NCI-H2171 (cell line): Measurements from ENCODE around the gene WNK2.
"Not testable (repeated sequence)": the region's sequence is repeated elsewhere in the genome, so short reads cannot be mapped to it uniquely, and the experiment has no call there.

Source experiments
- DNase-seq: peaks from one replicate; lab custom pipeline; 2025; lab: John Stamatoyannopoulos, UW

Gene WNK2

DNA sequence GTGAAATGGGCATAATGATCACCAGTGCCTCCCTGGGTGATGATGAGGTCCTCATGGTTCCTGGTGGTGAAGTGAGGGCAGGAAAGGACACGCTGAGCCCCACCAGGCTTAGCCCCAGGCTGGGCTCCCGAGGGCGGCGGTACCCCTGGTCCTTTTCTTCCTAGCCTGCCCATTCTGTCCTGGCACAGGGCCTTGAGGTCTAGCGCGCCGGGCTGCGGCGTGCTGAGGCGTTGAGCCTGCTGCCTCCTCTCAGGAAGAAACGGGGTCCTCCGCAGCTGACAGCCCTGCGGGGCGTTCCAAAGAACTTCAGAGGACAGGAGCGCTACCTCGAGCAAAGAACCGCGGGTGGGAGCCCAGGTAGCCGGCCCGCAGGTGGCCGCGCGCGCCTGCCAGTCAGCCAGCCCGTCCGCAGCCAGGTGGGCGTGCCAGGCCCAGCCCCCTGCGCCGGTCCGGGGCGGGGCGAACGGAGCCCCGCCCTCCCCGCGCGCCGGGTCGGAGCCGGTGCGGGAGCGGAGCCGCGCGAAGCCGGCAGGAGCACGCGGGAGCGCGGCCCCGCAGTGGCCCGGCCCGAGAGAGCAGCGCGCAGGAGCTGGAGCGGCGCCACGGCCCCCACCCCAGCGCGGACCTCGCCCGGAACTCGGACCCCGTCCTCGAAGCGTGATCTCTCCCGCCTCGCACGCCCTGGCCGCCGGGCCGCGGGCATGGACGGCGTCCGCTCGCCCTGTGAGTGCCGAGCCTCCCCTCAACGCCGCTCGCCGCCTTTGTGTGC, at the start of gene WNK2:
Gene WNK2, plus strand, starts transcription at position 477 of the 769 bp plus-strand sequence. CDS start 791 bp downstream, outside the sequence.
- peak; percentile 40 for DNase-seq

DNA sequence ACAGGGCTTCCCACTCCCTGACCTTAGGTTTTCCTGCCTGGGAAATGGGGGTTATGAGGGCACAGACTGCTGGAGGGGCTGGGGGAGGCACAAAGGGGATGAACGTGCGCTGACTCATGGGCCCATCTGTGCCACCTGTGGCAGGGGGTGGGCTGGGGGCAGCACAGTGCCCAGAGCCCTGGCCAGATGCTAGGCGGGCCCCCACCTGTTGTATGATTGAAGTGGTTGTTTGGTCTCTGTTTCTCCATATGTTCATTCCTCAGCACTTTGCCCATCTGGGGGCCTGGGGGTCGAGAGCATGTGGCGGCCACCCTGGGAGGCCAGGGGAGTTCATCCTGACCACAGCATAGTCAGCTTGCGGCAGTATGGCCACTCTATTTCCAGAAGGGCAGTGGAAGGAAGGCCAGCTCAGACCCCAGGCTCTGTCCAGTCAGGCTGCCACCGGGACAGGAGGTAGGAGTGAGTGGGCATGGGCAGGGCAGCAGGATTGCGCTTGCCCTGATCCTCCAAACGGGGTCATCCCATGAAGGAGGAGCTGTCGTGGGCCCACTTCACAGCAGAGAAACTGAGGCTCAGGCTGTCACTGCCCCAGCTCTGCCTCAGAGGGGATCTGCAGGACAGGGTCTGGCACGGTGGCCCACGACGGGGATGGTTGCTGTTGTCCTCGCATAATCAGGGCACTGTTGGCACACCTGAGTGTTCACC, 49.0 kb upstream of the WNK2 start:
- DNase-seq: no peak

DNA sequence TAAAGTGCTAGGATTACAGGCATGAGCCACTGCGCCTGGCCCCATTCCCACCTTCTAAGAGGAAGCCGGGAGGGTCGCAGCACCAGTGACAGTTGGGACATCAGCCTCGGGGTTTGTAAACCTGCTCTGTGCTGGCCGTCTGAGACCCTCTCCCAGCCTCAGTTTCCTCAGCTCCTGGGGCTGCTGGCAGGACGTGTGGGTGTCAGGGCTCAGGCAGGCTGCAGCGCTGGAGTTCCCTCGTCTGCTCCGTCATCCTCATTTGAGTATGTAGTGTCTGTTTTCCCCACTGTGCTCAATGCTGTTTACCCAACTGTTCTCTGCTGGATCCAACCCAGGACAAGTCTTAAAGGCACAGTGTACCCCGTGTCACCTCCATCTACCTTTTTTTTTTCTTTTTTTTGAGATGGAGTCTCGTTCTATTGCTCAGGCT, 47.9 kb upstream of the WNK2 start:
- no peak for DNase-seq

DNA sequence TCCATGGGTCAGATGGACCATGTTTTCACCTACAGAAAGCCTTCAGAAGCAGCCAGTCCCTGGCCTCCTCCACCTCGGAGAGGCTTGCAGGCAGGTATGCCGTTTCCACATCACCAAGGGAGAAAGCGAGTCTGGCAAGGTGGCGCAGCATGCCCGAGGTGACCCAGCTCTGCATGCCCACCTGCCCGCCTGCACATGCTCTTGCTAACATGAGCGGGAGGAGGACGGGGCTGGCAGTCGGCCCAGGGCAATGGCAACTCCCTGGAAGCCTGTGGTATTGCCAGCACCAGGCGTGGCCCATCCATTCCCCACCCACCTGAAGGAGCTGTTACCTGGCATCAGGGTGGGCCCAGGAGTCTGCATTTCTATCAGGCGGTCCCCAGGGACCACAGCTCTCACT, 46.6 kb upstream of the WNK2 start:
- no peak for DNase-seq

DNA sequence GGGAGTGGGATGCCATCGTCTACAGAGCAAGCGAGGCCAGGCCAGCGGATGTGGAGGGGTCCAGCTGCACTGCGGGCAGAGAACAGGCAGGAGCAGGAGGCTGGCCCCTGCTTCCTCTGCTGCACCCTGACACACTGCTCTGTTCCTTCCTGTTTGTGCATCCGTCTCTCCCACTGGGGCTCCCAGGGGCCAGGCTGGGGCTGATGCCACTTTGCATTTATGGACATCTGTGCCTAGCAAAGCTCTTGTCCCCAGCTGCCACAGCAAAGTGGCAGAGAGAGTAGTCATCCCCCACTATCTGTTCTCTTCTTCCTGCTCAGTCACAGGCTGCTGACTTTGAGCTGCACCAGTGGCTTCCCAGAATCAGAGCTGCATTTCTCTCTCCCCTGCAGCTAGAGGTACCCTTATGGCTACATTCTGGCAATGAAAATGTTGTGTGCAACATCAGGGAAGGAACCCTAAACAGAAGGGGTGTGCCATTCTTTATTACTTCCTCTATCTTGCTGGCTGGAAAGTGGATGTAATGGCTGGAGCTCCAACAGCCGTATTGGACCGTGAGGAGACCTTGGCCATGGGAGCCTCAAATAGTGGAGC, 45.7 kb upstream of the WNK2 start:
- no peak for DNase-seq

DNA sequence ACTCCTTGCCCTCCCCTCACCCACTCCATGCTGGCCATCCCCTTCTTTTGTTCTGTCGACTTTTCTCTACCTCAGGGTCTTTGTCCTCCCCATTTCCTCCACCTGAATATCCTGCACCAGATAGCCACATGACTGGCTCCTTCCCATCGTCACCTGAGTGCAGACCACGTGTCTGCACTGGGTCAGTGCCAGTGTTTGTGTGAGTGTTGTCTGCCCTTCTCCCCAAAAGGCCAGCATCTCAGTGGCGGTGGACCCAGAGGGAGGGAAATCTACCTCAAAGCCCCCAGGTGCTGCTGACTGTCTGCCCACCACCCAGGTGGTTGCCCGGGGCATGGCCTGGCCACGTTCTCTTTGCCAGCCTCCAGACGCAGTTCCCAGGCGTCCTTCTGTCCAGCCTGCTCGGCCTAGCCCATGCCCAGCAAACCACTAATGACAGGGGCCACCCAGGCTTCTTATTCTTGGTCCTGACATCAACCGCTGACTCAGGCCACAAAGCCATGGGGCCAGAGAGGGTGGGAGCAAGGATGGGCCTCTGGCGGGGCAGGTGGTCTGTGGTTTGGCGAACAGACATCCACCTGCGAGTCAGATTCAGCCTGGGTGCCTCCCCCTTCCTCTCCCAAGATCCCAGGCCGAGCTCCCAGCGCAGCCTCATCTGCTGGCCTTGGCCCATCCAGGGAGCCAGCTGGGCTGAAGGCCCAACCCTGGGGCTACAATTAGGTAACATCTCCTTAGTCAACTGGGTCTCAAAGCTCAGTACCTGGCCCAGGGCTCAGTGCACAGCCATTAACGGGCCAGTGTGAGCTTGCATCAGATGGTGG, 44.4 kb upstream of the WNK2 start:
- no peak for DNase-seq

DNA sequence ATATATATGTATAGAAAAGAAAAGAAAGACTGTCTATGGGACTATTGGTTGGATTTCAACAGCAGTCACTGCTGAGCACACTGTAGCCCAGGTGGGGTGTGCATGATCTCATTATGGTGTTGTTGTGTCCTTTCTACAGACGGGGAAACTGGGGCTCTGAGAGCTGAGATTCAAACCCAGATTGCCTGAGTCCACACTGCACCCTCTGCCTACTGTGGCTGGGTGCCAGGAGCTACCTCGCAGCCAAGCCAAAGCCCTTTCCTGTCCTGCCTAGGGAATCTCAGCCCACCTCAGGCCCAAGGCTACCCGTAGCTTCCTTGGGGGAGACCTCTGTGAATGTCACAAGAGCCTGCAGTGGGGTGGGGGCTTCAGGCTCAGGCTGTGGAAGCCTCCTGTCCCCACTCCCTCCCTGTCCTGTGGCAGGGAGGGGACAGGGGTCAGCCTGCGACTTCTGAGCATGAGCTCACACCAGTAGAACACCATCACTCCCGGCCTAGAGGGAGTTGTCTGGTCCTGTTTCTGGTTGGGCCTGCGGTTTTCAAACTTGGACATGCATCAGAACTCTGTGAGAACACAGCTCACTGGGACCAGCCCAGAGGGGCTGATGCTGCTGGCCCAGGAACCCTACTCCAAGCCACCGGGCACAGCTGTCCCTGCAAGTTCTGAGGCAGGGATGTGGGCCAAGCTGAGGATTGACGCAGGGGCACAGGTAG, 42.0 kb upstream of the WNK2 start:
- DNase-seq: no peak

DNA sequence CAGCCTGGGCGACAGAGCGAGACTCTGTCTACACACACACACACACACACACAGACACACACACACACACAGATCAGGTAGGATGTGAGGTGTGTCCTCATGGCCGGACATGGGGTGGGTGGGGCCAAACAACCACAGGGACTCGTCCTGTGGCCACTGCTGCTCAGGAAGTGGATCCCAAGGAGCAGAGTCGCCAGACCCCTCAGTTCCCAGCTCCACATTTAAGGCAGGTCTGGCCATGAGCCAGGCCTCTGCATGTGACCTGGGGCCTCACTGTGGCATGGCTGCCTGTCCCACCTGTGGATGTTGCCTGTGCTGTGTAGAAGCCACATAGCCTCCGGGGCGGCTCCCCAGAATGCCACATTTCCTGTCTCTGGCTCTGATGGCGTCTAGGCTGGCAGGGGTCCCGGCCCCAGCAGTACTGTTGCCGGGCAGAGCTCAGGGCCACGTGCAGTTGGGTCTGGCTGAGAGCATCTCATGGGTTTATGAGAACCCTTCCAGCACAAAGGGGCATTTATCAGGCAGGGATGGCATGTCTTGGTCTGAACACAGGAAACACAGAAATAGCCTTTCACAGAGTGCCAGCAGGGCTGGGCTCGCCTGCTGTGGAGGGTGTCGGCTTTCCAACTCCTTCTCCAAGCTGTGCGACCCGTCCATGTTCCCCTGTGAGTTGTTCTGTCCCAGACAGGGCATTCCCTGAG, 40.0 kb upstream of the WNK2 start:
- no peak for DNase-seq

DNA sequence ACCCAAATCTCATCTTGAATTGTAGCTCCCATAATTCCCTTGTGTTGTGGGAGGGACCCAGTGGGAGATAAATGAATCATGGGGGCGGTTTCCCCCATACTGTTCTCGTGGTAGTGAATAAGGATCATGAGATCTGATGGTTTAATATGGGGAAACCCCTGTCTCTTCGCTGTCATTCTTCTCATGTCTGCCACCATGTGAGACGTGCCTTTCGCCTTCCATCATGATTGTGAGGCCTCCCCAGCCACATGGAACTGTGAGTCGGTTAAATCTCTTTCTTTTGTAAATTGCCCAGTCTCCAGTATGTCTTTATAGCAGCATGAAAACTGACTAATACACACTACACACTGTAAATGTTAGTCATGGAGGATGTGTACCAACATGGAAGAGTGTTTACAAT, 37.2 kb upstream of the WNK2 start:
- DNase-seq: not testable (repeated sequence)

DNA sequence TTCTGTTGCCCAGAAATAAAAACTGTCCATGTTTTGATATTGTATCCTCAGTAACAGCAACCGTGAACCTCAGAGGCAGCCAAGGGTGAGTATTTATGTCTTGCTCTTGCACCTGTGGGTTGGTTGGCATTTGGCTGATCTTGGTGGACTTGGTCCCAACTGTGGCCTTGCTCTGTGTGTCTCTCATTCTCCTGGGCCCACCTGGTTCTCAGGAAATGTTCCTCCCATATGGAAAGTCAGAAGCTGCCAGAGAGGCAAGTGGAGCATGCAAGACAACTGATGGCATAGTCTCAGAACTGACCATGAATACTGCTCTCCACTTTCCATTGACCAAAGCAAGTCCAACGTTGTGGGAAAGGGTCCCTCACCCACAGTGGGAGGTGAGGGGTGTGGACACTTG, 36.3 kb upstream of the WNK2 start:
- no peak for DNase-seq

DNA sequence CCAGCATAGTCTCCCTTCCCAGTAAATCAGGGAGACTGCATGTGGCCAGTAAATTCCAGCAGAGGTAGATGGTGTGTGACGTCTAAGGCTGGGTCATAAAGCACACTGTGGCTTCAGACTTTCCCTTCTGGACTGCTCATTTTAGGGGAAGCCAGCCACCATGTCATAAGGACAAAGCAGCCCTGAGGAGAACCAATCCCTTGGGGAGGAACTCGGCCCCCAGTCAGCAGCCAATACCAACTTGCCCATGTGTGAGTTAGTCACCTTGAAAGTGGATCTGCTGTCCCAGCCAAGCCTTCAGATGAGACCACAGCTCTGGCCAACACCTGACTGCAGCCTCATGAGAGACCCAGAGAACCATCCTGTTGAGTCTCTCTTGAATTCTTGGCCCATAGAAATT, 35.2 kb upstream of the WNK2 start:
- DNase-seq: no peak

DNA sequence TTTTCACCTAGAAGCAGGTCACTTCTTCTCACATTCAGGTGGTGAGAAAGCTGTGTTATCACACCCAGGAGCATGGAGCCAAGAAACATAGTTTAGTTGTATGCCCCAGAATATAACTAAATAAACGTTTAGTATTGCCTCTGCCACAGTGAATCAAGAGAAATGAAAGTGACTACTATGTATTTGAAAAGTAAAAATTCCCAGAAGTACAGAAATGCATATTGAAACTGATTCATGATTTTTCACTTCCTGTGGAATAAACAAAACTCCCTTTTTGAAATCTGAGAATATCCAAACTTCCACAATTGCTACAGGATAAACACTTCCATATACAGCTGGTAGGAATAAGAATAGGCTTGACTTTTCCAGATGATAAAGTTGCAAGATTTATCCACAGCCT, 34.6 kb upstream of the WNK2 start:
- DNase-seq: no peak

DNA sequence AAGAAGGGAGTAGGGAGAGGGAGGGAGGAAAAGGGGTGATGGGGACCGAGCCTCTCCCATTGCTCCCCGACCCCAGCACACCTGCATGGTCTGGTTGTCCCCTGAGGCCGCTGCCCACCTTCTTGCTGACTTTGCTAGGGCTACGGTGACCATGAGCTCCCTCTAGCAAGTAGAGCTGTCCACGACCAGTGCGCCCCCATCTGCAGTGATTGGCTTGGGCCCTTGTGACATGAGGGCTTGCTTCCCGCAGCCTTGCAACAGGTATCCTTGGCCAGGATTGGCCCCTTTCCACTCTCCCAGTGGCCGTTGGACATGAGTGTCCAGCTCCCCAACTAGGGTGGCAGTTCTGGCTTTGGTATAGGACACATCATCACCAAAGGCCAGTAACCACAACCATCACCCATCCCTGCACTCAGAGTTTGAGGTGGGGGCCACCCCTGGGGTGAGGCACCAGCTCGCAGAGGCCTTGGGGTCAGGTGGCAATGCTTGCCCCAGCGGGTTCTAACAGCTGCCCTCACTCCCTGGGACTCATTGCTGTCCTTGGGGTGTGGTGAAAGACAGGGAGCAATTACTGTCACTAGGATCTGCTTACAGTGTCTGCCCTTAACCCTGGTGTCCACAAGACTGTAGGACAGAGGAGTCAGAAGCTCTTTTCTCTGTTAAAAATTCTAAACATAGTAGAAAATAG, 32.7 kb upstream of the WNK2 start:
- no peak for DNase-seq

DNA sequence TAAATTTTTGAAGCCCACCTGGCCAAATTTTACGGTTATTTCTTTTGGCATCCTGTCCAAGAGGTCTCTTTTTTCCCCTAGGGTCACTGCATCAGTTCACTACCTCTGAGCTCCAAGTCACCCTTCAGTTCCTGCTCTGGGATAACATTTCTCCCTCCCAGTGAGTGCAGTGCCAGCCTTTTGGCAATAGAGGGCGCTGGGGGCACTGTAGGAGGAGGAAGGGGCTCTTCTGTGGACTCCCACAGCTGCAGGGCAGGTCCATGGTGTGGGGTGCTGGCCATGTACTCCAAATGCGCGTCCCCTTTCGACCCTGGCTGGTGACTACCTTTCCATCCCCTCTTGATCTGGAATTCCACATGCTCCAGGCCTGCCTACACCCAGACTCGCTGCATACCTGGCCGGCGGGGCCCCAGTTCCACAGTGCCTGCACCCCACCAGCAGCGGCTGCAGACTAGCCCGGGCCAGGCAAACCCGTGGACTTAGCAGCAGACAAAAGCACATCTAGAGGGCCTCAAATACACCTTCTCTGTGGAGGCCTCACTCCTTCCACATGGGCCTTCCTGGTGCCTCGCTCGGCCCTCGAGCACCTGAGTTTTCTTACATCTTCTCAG, 29.5 kb upstream of the WNK2 start:
- DNase-seq: no peak

DNA sequence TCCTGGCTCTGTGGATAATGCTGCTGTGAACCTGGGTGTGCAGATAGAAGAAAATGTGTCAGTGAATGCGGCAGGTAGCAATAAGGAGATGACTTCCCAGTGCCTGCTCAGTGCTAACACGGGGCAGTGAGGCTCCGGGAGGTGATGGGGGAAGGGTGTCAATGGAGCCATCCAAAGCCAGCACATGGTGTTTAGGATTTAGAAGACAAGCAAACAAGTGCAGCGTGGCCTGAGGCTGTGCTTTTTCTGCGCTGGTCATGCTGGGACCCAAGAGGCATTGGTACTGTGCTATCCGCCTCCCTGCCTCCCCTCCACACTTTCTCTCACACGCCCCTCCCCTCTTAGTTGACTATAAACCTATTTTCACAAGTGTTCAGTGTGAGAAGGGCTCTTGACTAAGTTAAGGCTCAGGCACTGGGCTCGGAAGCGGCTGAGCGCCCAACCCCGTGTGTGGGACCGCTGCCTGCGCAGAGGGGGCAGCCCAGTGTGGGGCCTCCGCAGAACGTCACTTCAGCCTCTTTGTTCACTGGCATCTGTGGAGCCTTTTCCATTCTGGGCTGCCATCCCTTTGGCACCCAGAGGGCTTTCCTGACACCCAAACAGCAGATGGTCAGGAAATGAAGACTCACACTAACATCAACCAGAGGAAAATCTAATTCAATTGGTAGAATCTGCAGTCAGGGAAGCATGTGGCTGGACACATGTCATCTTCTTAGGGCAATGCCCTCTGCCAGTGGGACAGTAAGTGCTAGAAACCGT, 28.0 kb upstream of the WNK2 start:
- peak; percentile 22 for DNase-seq

DNA sequence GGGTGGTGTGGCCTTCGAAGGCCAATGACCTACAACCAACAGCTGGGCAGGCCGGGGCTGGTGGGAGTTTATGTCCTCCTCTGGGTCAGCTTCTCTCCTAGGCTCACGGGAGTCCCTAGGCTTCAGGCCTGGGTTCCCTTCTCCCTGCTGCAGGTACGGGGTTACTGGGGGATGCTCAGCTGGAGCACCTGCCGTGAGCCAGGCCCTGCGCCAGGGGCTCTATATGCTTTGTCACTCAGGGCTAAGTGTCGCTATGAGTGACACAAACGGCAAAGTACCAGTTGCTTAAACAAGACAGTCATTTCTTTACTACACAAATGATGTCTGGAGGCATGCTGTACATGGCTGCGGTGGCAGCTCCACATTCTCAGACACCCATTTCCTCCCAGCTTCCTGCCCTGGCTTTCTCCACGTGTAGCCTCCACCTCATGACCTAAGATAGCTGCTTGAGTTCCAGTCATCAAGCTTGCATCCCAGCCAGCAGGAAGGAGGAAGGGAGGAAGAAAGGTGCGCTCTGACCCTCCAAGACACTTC, 27.4 kb upstream of the WNK2 start:
- no peak for DNase-seq

DNA sequence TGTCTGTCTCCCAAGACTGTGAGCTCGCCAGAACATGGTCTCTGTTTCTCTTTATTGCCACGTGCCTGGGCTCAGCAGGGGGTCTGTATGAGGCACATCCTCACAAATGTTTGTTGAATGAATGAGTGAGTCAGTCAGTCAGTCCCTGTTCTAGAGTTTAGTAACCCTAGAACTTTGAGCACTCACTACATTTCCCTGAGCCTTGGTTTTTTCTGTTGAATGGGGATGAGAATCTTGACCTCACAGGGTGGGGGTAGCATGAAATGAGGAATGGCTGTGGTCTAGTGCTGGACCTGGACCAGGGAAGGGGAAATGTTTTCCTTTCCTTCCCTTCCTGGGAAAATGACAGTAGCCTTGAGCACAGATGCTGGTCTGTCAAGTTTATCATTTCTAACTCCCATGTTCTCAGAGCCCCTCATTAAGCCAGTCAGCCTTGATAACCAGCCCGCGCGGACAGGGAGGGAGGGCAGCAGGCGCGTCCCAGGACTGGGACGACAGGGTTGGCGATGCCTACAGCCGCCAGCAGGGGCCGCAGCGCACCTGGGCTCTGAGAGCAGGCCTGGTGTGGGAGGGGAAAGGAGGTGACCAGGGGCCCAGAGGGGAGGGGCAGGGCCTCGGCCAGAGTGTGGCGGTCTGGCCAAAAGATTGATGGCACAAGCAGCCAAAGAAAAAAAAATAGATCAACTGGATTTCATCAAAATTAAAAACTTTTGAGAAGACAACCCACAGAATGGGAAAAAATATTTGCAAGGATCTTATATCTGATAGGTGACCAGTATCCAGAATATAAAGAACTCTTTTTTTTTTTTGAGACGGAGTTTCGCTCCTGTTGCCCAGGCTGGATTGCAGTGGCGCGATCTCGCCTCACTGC, 24.1 kb upstream of the WNK2 start:
- peak; percentile 40 for DNase-seq
